RPMI7951 (cell line): ENCODE measurements around the gene UFSP1. TPM values are rescaled to one million over a fixed set of nuclear protein-coding genes. Genes with fewer than 3 reads are reported as not detected.
"Not testable (repeated sequence)": the region's sequence is repeated elsewhere in the genome, so short reads cannot be mapped to it uniquely, and the experiment has no call there.

Source experiments
- DNase-seq: peaks from one replicate; pipeline ENCODE4 v3.0.0-alpha.2; 2012; ENCODE audit warnings: low read depth
- total RNA-seq: library from RNA; depleted of rRNA; stranded (reverse); fragments of >200 nt; shearing (Covaris generic); gene quantifications from 2 replicates; pipeline ENCODE4 v1.2.3, GENCODE V29; 2014; rRNA removed

Gene UFSP1
- 2.7 and 2.9 TPM in 2 replicates for total RNA-seq

DNA sequence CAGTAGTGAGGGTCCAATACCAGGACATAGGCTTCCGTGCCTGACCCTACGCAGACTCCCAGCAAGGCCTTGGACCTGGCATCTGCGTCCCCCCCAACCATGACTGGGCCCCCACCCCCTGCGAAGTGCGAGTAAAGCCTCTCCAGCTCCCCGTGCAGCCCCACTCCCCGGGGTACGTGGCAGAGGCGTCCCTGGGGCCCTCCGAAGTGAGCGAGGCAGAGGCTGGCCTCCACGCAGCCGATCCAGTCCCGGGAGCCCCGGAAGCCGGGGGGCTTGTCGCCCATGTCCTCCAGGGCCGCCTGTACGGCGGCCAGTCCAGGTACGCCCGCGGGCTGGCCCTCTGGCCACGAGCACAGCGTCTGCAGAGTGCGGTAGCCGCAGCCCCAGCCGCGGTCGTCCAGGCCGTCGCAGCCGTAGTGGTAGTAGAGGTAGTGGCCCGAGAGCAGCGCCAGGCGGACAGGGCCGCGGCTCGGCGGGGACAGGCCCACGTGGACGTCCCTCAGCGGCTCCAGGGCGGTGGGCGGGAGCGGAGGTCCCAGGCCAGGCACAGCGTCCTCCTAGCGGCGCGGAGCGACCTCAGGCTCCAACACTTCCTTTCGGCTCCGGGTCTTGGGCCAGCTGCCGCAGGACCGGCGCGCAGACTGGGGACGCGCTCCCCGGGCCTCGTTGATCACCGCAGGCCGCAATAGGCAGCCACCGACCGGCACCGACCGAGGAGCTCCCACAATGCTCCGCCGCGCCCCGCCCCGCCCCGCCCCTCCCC lies at the start of gene UFSP1:
Gene UFSP1 (minus strand): TSS at position 728 of the 763 bp plus-strand sequence. CDS start 444 bp downstream, at position 284.
- no peak for DNase-seq

DNA sequence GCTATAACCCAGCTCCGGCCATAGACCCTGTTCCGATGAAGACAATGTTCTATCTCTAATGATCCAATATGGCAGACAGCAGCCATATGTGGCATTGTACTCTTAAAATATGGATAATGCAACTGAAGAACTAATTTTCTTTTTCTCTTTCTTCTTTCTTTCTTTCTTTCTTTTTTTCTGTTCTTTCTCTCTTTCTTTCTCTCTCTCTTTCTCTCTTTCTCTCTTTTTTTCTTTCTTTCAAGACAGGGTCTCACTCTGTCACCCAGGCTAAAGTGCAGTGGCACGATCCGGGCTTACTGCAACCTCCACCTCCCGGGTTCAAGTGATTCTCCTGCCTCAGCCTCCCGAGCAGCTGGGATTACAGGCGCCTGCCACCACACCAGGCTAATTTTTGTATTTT lies 46.7 kb upstream of the UFSP1 start:
- DNase-seq, result not testable (repeated sequence)

DNA sequence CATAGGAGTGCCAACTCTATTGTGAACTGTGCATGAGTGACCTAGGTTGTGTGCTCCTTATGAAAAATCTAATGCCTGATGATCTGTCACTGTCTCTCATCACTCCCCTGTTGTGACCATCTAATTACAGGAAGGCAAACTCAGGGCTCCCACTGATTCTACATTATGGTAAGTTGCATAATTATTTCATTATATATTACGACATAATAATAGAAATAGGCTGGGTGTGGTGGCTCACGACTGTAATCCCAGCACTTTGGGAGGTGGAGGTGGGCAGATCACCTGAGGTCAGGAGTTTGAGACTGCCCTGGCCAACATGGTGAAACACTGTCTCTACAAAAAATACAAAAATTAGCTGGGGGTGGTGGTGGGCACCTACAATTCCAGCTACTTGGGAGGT lies 45.9 kb upstream of the UFSP1 start:
- DNase-seq, result not testable (repeated sequence)

DNA sequence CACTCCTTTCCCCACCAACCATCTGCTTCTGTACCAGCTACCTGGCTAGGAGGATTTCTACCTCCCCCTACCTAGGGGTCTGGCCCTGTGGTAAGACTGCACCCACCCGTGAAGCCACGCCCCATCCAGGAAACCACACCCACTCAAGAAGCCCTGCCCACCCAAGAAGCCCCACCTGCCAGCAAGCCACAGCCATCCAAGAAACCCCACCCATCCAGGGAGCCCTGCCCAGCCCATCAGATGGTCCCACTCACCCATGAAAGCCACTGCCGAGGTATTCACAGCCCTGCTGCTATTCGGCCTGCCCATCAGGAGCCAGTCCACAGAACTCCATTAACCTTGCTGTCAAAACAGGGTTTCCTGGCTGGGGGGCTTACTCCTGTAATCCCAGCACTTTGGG lies 44.2 kb upstream of the UFSP1 start:
- no peak for DNase-seq

DNA sequence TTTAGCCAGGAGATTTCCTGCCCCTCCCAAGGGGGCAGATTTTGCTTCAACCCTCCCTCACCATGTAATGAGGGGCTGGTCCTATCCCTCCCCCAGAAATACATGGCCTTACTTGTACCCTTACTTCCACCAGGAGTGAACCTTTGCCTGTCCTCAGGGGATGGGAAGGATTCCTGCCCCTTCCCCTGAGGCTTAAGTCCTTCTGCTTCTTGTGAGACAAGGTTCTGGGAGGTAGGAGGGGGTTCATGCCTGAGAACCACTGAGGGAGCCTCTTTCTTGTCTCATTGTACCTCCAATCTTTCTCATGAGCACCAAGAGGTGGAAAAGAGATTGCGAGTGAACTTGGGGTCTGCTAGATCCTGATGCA lies 40.3 kb upstream of the UFSP1 start:
- DNase-seq, result no peak

DNA sequence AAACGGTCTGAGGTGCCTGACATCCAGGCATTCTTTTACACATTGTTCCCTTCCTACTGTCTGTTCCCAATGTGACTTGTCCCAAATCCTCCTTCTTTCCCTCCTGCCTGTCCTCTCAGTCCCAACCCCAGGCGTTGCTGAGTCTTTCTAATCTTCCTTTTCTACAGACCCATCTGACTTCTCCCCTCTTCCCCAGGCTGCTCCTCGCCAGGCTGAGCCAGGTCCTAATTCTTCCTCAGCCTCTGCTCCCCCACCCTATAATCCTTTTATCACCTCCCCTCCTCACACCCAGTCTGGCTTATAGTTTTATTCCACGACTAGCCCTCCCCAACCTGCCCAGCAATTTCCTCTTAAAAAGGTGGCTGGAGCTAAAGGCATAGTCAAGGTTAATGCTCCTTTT lies 34.1 kb upstream of the UFSP1 start:
- not testable (repeated sequence) for DNase-seq

DNA sequence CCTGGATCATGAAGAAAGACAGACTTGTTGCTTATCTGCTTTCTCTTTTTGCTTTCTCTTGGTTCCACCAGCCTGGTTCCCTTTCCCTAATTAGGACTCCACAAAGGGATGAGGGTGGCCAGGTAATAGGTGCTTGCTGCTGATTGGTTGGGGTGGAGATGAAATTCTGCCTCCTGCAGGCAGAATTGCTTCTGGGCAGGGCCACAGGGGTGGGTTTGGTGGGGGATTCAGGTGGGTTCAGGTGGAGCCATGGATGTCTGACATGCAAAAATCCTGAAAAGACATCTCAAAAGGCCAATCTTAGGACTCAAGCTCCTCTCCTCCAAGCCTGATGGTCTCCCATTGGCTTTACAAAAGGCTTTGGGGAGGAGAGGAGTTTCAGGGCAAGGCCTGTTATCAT lies 31.5 kb upstream of the UFSP1 start:
- no peak for DNase-seq

DNA sequence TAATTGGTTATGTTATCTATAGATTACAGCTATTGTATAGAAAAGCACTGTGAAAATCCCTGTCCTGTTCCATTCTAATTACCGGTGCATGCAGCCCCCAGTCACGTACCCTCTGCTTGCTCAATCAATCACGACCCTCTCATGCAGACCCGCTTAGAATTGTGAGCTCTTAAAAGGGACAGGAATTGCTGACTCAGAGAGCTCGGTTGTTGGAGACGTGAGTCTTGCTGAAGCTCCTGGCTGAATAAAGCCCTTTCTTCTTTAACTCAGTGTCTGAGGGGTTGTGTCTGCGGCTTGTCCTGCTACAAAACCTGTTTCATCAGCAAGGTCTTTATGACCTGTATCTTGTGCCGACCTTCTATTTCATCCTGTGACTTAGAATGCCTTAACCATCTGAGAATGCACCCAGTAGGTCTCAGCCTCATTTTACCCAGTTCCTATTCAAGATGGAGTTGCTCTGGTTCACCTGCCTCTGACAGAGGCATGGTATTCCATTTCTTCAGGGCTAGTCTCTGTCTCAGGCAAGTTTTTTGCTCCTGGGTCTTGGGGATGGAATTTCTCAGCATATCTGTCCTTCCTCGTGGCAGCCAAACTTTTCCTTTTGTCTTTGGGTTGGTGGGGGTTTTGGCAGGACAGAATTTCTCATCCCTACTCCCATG lies 30.4 kb upstream of the UFSP1 start:
- DNase-seq, result not testable (repeated sequence)

DNA sequence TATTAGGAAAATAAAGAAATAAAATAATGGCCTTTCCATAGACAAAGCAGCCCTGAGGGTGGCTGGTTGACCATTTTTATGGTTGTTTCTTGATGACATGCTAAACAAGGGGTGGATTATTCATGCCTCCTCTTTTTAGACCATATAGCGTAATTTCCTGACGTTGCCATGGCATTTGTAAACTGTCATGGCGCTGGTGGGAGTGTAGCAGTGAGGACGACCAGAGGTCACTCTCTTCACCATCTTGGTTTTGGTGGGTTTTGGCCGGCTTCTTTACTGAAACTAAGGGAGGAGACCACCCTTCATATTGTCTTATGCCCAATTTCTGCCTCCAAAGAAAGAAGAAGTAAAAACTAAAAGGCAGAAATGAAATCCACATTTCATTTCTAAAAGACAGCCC lies 29.8 kb upstream of the UFSP1 start:
- not testable (repeated sequence) for DNase-seq

DNA sequence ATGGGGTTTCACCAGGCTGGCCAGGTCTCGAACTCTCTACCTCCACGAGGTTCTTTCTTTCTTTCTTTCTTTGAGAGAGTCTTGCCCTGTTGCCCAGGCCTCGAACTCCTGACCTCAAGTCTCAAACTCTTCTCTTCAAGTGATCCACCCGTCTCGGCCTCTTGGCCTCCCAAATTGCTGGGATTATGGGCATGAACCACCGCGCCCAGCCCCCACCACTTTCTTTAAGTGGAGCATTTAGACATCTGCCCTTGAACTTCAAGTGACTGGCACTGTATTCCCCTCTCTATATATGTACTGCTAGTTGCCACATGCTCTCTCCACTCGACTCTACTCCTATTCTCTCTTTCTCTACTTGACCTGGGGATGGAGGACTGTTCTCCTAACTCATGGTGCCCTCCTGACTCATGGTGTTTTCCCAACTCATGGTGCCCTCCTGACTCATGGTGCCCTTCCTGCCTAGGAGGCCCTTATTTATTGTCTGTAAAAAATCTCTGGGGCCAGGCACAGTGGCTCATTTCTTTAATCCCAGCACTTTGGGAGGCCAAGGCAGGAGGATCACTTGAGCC lies 25.4 kb upstream of the UFSP1 start:
- DNase-seq, result peak; percentile 33

DNA sequence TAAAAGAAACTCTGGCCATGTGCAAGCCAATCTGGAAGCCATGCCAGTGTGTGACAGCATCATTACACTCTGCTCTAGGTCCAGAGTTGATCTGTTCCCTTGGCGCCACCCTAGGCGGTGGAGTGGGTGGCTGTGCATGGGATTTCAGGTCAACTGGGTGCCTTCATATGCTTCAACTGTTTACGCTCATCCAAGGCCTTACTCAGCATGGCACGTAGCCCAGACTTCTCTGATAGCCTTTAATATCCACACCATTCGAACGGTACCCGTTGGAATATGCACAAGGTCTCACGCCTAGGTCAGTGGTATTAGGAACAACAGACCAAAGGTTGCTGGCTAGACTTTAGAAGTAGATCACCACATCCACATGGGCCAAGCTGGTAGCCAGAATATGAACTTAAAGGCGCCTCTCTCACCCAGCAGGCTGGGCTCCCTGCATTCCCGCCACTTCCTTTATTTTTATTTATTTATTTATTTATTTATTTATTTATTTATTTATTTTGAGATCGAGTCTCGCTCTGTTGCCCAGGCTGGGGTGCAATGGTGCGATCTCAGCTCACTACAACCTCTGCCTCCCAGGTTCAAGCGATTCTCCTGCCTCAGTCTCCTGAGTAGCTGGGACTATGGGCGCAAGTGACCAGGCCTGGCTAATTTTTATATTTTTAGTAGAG lies 24.8 kb upstream of the UFSP1 start:
- DNase-seq, result no peak

DNA sequence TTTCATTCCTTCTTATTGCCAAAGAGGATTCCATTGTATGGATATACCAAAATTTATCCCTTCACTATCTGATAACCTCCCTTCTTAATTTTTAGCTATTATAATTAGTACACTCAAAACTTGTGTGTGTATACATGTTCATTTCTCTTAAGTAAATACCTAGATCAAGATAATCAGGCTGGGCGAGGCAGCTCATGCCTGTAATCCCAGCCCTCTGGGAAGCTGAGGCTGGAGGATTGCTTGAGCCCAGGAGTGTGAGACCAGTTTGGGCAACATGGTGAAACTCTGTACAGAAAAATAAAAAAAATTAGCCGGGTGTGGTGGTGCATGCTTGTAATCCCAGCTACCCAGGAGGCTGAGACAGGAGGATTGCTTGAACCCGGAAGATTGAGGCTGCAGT lies 22.0 kb upstream of the UFSP1 start:
- DNase-seq, result no peak

DNA sequence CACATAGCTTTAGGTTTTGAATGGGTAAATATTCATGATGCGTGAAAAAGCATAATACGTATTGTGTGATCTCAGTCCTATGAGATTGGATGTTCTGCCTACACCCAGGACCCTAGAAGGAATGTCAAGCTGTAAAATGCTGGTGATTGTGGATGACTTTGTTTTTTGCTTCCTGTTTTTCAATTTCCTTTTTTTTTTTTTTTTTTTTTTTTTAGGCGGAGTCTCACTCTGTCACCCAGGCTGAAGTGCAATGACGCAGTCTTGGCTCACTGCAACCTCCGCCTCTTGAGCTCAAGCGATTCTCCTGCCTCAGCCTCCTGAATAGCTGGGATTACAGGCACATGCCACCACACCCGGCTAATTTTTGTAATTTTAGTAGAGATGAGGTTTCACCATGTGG lies 20.9 kb upstream of the UFSP1 start:
- DNase-seq, result not testable (repeated sequence)

DNA sequence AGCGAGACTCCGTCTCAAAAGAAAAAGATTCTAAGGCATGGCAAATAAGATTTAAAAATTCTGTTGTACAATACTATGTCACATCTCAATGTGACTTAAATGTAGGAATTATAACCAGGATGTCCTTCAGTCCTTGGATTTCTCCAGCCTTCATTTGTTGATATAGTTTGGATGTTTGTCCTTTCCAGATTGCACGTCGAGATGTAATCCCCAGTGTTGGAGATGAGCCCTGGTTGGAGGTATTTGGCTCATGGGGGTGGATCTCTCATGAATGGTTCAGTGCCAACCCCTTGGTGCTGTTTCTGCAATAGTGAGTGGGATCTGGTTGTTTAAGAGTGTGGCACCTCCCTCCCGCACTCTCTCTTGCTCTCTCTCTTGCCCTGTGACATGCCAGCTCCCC lies 19.0 kb upstream of the UFSP1 start:
- no peak for DNase-seq

DNA sequence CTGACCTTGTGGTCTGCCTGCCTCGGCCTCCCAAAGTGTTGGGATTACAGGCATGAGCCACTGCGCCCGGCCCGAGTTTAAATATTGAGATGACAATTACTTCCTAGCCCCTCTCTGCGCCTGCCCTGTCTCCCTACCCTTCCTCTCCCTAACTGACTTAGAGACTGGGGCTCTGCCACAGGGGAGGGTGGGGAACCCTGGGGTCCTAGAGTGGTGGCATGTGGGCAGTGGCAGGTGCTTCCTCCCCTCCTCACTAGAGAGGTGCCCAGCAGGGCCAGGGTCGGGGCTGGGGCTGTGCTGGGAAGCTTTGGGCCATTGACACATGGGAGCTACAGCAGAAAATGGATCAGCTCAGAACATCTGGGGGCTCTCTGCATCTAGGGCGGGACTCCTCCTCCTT lies 13.1 kb upstream of the UFSP1 start:
- no peak for DNase-seq

DNA sequence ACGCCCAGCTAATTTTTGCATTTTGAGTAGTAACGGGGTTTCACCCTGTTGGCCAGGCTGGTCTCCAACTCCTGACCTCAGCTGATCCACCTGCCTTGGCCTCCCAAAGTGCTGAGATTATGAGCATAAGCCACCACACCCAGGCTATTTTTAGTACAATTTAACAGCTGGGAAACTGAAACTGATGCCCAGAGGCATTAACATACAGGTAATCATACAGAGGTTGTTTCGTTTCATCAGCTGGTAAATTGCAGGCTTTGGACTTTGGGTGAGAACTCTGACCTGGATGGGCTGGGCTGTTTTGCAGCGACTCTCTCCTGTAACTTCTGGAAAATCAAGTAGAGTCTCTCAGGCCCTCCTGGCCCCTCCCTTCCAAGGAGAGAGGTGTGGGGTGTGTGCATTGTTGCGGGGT lies 12.4 kb upstream of the UFSP1 start:
- DNase-seq, result no peak

DNA sequence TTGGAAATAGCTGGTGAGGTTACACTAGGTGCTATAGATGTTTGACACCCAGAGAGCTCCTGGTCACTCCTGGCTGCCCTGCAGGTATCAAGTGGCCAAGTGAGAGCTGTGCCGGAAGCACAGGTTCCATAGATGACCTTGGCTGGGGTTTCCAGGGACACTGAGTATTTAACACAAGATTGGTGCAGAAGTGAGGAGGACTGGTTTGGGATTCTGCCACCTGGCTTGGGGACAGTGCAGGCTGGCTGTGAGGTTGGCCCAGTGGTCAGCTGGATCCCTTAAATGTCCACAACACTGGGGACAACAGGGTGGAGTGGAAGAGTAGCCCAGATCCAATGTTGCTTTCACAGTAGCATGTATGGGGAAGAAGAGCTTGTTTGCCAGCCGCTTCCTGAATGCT lies 11.5 kb upstream of the UFSP1 start:
- DNase-seq, result no peak

DNA sequence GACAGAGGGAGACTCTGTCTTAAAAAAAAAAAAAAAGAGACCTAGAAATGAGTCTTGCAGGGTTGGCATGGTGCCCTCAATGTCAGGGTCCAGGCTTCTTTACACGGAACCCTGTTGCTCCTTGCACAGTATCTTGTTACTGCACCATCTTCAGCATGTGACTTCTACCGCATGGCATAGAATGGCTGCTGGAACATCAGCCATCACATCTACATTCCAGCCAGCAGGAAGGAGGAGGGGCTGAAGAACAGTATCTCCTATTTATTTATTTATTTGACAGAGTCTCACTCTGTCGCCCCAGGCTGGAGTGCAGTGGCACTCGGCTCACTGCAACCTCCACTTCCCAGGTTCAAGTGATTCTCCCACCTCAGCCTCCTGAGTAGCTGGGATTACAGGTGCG lies 9.9 kb upstream of the UFSP1 start:
- DNase-seq, result no peak

DNA sequence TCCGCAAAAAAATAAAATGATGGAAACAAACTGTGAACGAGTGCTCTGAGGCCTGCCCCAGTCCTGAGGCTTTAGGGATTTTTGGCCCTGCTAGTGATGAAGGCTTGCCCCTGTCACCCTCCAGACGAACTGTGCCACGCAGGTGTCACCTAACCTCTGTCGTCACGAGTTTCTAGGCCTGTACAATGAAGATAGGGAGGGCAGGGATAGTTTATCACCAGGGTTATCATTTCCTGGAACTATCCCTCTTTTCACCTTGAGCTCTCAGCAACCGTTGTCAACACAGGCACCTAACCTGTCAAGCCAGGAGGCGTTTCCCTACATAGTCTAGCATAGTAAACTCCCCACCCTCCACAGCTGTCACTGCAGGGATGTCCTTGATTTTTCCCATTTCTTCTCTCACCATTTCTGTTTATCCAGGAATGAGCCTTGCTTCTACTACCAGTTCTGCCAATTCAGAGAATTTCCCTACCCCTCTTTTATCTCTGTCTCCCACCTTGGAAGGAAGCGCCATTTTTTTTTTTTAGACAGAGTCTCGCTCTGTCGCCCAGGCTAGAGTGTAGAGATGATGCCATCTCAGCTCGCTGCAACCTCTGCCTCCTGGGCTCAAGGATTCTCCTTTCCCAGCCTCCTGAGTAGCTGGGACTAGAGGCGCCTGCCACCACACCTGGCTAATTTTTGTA lies 8.4 kb upstream of the UFSP1 start:
- no peak for DNase-seq

DNA sequence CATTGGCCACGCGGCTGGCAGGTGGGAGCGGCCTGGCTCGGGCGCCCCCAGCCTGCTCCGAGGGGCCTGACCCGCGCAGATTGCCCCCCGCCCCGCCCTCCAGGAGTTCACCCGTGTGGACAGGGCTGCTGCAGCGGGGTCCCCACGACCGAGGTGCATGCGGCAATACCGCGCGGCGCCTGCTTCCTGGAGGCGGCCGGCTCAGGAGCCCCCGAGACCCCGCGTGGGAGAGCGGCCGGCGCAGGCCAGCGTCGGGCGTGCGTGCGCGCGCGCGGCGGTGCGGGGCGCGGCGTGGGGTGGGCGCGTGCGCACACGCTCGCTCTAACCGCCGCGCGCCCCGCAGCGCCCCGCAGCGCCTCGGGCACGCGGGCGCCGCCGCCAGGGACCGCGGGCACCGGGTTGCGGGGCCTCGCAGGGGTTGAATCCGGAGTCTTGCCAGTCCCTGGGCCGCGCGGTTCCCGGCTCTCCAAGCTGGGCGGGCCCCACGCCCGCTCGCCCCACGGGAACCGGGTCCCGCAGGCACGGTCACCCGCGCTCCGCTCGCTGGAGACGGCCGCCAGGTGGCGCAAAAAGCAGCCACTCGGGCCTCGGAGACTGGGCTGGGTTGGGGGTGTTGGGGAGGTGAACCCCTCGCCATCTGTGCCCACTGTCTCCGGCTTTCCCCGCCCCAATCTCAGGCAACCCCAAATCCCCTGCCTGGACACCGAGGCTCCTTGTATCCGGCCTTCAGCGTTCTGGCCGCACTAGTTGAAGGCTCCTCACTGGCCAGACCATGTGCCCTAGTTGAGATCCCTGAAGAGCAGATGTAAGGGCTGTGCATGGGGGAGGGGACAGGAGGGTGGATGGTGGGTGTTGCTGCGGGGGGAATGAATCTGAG lies 7.5 kb upstream of the UFSP1 start:
- no peak for DNase-seq
